K562 treated with DMSO at 1 percent for 4 hours (cell line): ENCODE data around the gene SEC14L1. TPM values are rescaled to one million over a fixed set of nuclear protein-coding genes. Genes with fewer than 3 reads are reported as not detected.

ENCODE experiments used
- total RNA-seq: library from RNA; unstranded; fragments of 300-600 nt; gene quantifications from 2 replicates; pipeline ENCODE4 v1.2.3, GENCODE V29; 2022; ENCODE audit not compliant: insufficient read depth

SEC14L1 gene
- total RNA-seq = 20.3 and 37.7 TPM in 2 replicates

DNA sequence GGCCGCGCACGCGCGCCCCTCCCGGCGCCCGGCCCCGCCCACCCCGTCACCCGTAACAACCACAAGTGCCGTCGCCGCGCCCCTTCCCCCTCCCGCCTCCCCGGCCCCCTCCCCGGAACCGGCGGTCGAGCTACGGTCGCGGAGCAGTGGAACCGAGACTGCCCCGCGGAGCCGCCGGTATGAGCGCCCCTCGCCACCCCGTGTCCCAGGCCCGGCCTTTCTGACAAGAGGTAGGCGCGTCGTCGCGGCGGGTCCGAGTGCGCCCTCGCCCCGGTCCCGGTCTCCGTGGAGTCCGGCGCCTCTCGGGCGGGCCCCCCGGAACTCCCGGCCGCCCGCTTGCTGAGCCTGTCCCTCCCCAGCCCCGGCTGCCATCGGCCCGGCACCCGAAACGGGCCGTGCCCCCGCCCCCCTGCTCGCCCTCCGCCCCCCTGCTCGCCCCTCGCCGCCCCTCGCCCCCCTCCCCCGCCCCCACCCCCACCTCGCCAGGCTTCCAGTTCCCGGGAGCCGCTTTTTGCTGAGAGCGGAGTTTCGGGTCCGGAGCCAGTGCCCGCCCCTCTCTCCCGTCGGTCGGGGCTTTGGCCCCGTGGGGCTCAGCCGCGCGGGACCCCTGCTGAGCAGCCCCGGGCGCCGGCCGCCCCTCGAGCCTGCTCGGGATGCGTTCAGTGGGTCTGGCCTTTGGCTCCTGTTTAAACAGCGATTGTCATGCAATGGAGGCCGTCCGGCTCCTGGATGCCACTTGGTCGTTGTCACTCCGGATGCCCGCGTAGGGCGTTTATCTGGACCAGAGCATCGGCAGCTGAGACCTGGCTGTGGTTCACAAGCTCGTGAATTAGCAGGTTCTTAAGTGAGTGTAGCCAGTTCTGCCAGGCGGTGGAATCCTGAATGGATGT is at the start of gene SEC14L1:
TSS of gene SEC14L1 (plus strand) at position 92 of the 890 bp plus-strand sequence. CDS start 2,628 bp downstream, outside the sequence.

